Trophoblast cell (in vitro differentiated cells and primary cell): Measurements from ENCODE around the gene STARD4.

Experiments used
- DNase-seq, 2 donors: peaks; one replicate each; pipeline ENCODE4 v3.0.0-alpha.2; 2016
- H2AFZ ChIP-seq: 2 replicates; pipeline ENCODE4 v1.6.1; 2013; ENCODE audit warnings: low read length, moderate library complexity, mild to moderate bottlenecking; ENCODE audit not compliant: insufficient read depth, poor library complexity
- H2AK5ac ChIP-seq: 2 replicates; pipeline ENCODE4 v1.6.1; 2013; ENCODE audit warnings: mild to moderate bottlenecking, low read length
- H2BK120ac ChIP-seq: 2 replicates; pipeline ENCODE4 v1.6.1; 2013; ENCODE audit warnings: low read length, mild to moderate bottlenecking, moderate library complexity; ENCODE audit not compliant: insufficient read depth, poor library complexity
- H2BK12ac ChIP-seq: 2 replicates; pipeline ENCODE4 v1.6.1; 2013; ENCODE audit warnings: mild to moderate bottlenecking, low read length, moderate library complexity
- H2BK5ac ChIP-seq: 2 replicates; pipeline ENCODE4 v1.6.1; 2013; ENCODE audit warnings: low read length, low read depth, moderate library complexity, mild to moderate bottlenecking; ENCODE audit not compliant: poor library complexity
- H3K14ac ChIP-seq: 2 replicates; pipeline ENCODE4 v1.6.1; 2013; ENCODE audit warnings: mild to moderate bottlenecking, low read length
- H3K18ac ChIP-seq: 2 replicates; pipeline ENCODE4 v1.6.1; 2013; ENCODE audit warnings: mild to moderate bottlenecking, low read length
- H3K23ac ChIP-seq: 2 replicates; pipeline ENCODE4 v1.6.1; 2013; ENCODE audit warnings: low read length
- H3K27ac ChIP-seq: 2 replicates; pipeline ENCODE4 v1.5.1; 2013; ENCODE audit warnings: low read depth, mild to moderate bottlenecking, inconsistent platforms, low read length, moderate library complexity
- H3K27me3 ChIP-seq: 2 replicates; pipeline ENCODE4 v1.6.1; 2013; ENCODE audit warnings: inconsistent platforms, mild to moderate bottlenecking, low read length, moderate library complexity; ENCODE audit not compliant: insufficient read depth
- H3K36me3 ChIP-seq, 2 experiments: 1 replicate in 1 of 2; 2 replicates in 1 of 2; pipeline ENCODE4 v1.6.1; 2013; ENCODE audit warnings: low read length in 2 of 2, mild to moderate bottlenecking in 2 of 2, moderate library complexity in 1 of 2; ENCODE audit not compliant: insufficient read depth in 2 of 2, control insufficient read depth in 1 of 2
- H3K4ac ChIP-seq: 2 replicates; pipeline ENCODE4 v1.6.1; 2013; ENCODE audit warnings: low read depth, mild to moderate bottlenecking, low read length, moderate library complexity
- H3K4me1 ChIP-seq, 2 experiments: 1 replicate in 1 of 2; 2 replicates in 1 of 2; pipeline ENCODE4 v1.6.1; 2013; ENCODE audit warnings: low read length in 2 of 2, mild to moderate bottlenecking in 2 of 2, moderate library complexity in 1 of 2; ENCODE audit not compliant: insufficient read depth in 2 of 2, control insufficient read depth in 1 of 2
- H3K4me2 ChIP-seq: 2 replicates; pipeline ENCODE4 v1.6.1; 2013; ENCODE audit warnings: inconsistent platforms, mild to moderate bottlenecking, low read length, moderate library complexity
- H3K4me3 ChIP-seq: 2 replicates; pipeline ENCODE4 v1.5.1; 2013; ENCODE audit warnings: mild to moderate bottlenecking, low read depth, low read length, inconsistent platforms
- H3K79me1 ChIP-seq: one replicate; pipeline ENCODE4 v1.6.1; 2013; ENCODE audit warnings: low read length
- H3K79me2 ChIP-seq: 2 replicates; pipeline ENCODE4 v1.6.1; 2013; ENCODE audit warnings: low read length, mild to moderate bottlenecking; ENCODE audit not compliant: control insufficient read depth, insufficient read depth, poor library complexity
- H3K9ac ChIP-seq: 2 replicates; pipeline ENCODE4 v1.6.1; 2013; ENCODE audit warnings: mild to moderate bottlenecking, low read length
- H3K9me3 ChIP-seq: 2 replicates; pipeline ENCODE4 v1.6.1; 2013; ENCODE audit warnings: low read depth, mild to moderate bottlenecking, control low read depth, inconsistent platforms, low read length; ENCODE audit not compliant: insufficient read depth
- H4K12ac ChIP-seq: 2 replicates; pipeline ENCODE4 v1.6.1; 2013; ENCODE audit warnings: low read depth, mild to moderate bottlenecking, low read length, moderate library complexity
- H4K8ac ChIP-seq: 2 replicates; pipeline ENCODE4 v1.6.1; 2013; ENCODE audit warnings: low read depth, mild to moderate bottlenecking, low read length, moderate library complexity
- H4K91ac ChIP-seq: one replicate; pipeline ENCODE4 v1.6.1; 2013; ENCODE audit warnings: low read depth, mild to moderate bottlenecking, low read length, moderate library complexity
- WGBS: extraction: QIAGEN DNeasy Blood & Tissue Kit; methylation state at CpG from one replicate; pipeline ENCODE4 v1.1.7; 2013; ENCODE audit warnings: missing lambda C conversion rate; ENCODE audit not compliant: insufficient read length, insufficient coverage; ENCODE audit errors: extremely low coverage; 5-methylcytosine and 5-hydroxymethylcytosine counted together

STARD4 gene

DNA sequence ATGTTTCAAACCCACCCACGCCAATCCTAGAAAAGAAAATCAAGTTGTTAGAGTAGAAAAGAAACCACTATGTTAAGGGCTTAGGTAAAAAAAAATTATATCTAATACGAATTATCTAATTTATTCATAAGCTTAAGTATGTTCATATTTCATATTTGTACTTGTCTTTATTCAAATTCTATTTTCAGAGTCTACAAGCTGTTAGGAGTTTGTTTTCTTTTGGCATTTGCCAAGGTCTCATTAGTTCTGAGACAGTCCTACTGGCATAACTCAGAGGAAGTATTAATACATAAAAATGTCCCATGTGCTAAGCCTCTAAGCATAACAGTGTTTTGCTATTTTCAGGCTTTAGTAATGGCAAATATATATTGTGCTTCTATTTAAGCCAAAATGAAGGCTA is 57.6 kb downstream of the STARD4 start:
- H3K36me3 ChIP-seq, result no peaks in the 10 kb centered on the region
- H3K79me2 ChIP-seq, result no peaks in the 10 kb centered on the region
- no peak overlapping the region for H2AFZ ChIP-seq
- no peaks in the 10 kb centered on the region for H3K27me3 ChIP-seq
- H4K91ac ChIP-seq, result no peak overlapping the region
- no peaks in the 10 kb centered on the region for H3K4me1 ChIP-seq
- no peak overlapping the region for H2BK12ac ChIP-seq
- H3K79me1 ChIP-seq, result no peaks in the 10 kb centered on the region
- no peak overlapping the region for H3K14ac ChIP-seq
- H3K9me3 ChIP-seq, result no peaks in the 10 kb centered on the region
- H3K18ac ChIP-seq, result no peak overlapping the region
- no peak overlapping the region for H4K12ac ChIP-seq
- DNase-seq, result no peak
- no peak overlapping the region for H4K8ac ChIP-seq
- no peak overlapping the region for H3K4me2 ChIP-seq
- H3K9ac ChIP-seq, result no peak overlapping the region
- H3K23ac ChIP-seq, result no peak overlapping the region
- no peak overlapping the region for H3K4ac ChIP-seq
- no CpG with 5 or more reads among the region's 2 CpGs for WGBS
- no peak overlapping the region for H3K27ac ChIP-seq
- H2BK5ac ChIP-seq, result no peak overlapping the region
- H2AK5ac ChIP-seq, result no peak overlapping the region
- H3K4me3 ChIP-seq, result no peak overlapping the region
- no peak overlapping the region for H2BK120ac ChIP-seq

DNA sequence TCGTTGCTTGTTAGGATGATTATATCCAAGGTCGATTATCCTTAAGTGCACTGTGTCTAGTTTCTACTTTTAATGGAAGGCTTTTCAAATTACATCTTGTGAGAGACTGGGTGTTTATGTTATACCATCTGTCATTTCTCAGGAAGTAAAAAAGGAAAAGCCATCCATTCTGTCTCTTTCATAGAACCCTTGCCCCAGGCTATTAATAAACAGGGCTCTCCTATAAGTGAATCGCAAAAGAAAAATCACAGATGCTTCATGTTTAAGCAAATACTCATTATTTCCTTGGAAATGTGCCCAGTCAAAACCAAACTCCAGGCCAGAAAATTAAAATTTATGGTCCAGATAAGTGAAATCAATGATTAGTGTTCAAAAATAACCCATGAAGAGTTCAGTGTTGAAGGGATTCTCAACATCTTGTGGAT is 58.1 kb downstream of the STARD4 start:
- Histone ChIP-seq H3K9me3 (no peaks in the 10 kb centered on the region), H2BK5ac (no peak overlapping the region), H3K4me1 (no peaks in the 10 kb centered on the region), H2AK5ac (no peak overlapping the region), H4K12ac (no peak overlapping the region), H2BK12ac (no peak overlapping the region), H3K23ac (no peak overlapping the region), H3K18ac (no peak overlapping the region), H2AFZ (no peak overlapping the region), H3K4me3 (no peak overlapping the region), H3K79me2 (no peaks in the 10 kb centered on the region), H2BK120ac (no peak overlapping the region), H3K4me2 (no peak overlapping the region), H3K27me3 (no peaks in the 10 kb centered on the region), H3K4ac (no peak overlapping the region), H3K27ac (no peak overlapping the region), H3K36me3 (no peaks in the 10 kb centered on the region), H4K91ac (no peak overlapping the region), H3K79me1 (no peaks in the 10 kb centered on the region), H3K14ac (no peak overlapping the region), H4K8ac (no peak overlapping the region), H3K9ac (no peak overlapping the region)
- DNase-seq, result no peak
- no CpG with 5 or more reads among the region's 3 CpGs for WGBS

DNA sequence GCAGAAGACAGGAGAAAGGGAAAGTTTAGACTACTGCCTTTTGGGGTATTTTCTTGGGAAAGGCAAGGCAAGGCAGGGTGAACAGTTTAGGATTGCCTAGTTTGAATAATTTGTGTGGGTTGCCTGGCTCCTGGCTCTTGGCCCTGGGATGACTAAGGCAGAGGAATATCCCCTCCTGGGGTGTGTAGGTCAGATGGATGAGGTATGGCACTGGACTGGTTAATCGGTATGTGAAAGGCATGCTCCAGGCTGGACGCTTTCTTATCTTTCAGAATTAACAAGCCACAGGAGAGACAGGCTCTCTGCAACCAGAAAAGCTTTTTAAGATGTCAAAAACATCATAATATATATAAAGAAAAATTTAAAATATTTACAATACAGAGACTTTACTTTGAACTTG is 58.6 kb downstream of the STARD4 start:
- no peak overlapping the region for H3K23ac ChIP-seq
- no peak overlapping the region for H4K91ac ChIP-seq
- H3K4me3 ChIP-seq, result no peak overlapping the region
- no peak overlapping the region for H2BK5ac ChIP-seq
- no peak overlapping the region for H2AK5ac ChIP-seq
- WGBS, result no CpG with 5 or more reads among the region's 2 CpGs
- H3K9ac ChIP-seq, result no peak overlapping the region
- no peak overlapping the region for H3K18ac ChIP-seq
- H4K12ac ChIP-seq, result no peak overlapping the region
- DNase-seq, result peak; percentile 31 to 70
- H3K79me1 ChIP-seq, result no peaks in the 10 kb centered on the region
- H3K27ac ChIP-seq, result no peak overlapping the region
- H3K9me3 ChIP-seq, result no peaks in the 10 kb centered on the region
- no peak overlapping the region for H2AFZ ChIP-seq
- H3K4me2 ChIP-seq, result no peak overlapping the region
- H2BK120ac ChIP-seq, result no peak overlapping the region
- no peak overlapping the region for H3K14ac ChIP-seq
- H2BK12ac ChIP-seq, result no peak overlapping the region
- H3K4me1 ChIP-seq, result no peaks in the 10 kb centered on the region
- H3K79me2 ChIP-seq, result no peaks in the 10 kb centered on the region
- H3K4ac ChIP-seq, result no peak overlapping the region
- H3K27me3 ChIP-seq, result no peaks in the 10 kb centered on the region
- H3K36me3 ChIP-seq, result no peaks in the 10 kb centered on the region
- no peak overlapping the region for H4K8ac ChIP-seq

DNA sequence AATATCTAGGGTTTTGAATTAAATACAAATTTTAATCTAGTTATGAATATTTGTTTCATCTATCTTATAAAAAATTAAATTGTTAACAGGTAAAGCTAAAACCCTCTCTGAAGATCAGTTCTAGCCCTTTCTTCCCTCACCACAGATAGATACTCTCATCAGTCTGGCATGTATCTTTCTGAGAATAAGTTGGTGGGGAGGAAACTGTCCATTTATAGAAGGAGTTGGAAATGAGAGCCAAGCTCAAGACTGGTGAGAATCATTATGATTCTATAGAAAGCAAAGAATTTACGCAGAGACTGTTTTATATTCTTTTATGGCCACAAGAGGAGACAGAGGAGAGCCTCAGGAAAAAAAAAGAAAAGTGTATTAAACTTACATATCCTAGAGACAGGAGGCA is 59.0 kb downstream of the STARD4 start:
- Histone ChIP-seq H3K4ac (no peak overlapping the region), H3K14ac (no peak overlapping the region), H3K9ac (no peak overlapping the region), H3K23ac (no peak overlapping the region), H4K8ac (no peak overlapping the region), H4K12ac (no peak overlapping the region), H4K91ac (no peak overlapping the region), H2AFZ (no peak overlapping the region), H2BK5ac (no peak overlapping the region), H3K9me3 (no peaks in the 10 kb centered on the region), H2BK12ac (no peak overlapping the region), H3K36me3 (no peaks in the 10 kb centered on the region), H2BK120ac (no peak overlapping the region), H3K18ac (no peak overlapping the region), H3K4me2 (no peak overlapping the region), H3K4me1 (no peaks in the 10 kb centered on the region), H3K79me1 (no peaks in the 10 kb centered on the region), H3K4me3 (no peak overlapping the region), H3K27me3 (no peaks in the 10 kb centered on the region), H3K79me2 (no peaks in the 10 kb centered on the region), H2AK5ac (no peak overlapping the region), H3K27ac (no peak overlapping the region)
- no CpG with 5 or more reads among the region's 1 CpG for WGBS
- no peak for DNase-seq
